HG02571 (cell line): ENCODE measurements around the gene LGR4.

Experiments used
- ATAC-seq: cut with Tn5 transposase; IDR thresholded peaks from one replicate; pipeline ENCODE4 v1.9.1; 2021; ENCODE audit warnings: mild to moderate bottlenecking, moderate library complexity; ENCODE audit not compliant: unreplicated experiment

The LGR4 gene

DNA sequence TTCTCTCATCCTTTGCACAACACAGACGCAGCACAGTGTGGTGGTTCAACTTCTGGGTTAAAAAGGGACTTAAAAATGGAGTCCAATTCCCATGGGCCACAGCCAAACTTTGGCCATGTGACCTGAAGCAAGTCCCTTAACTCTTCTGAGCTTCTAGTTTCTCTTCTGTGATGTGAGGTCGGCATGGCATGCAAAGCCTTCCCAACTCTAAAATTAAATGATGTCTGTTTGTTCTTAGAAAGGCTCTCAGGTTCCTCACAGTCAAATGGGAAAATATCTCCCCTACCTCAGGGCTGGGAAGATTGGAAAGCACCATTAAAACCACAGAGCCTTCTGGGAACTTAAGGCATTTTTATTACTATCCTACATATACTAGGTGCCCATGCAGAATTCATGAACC, 38.8 kb downstream of the LGR4 start:
- no peak for ATAC-seq

DNA sequence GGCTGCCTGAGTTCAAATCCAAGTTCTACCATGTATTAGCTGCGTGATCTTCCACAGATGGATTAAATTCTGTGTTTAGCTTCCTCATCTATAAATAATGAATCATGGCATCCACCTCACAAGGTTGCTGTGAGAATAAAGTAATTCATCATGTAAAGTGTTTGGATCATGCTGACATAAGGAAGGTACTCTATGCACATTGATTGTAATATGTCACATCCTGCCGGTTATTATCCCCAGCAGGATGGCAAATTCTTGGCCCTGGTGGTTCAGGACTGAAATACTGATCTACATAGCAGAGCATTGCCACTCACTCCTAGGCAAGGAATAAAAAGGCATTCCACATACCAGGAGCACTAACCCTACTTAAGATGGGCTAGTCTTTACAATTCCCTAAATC, 40.8 kb downstream of the LGR4 start:
- ATAC-seq = no peak

DNA sequence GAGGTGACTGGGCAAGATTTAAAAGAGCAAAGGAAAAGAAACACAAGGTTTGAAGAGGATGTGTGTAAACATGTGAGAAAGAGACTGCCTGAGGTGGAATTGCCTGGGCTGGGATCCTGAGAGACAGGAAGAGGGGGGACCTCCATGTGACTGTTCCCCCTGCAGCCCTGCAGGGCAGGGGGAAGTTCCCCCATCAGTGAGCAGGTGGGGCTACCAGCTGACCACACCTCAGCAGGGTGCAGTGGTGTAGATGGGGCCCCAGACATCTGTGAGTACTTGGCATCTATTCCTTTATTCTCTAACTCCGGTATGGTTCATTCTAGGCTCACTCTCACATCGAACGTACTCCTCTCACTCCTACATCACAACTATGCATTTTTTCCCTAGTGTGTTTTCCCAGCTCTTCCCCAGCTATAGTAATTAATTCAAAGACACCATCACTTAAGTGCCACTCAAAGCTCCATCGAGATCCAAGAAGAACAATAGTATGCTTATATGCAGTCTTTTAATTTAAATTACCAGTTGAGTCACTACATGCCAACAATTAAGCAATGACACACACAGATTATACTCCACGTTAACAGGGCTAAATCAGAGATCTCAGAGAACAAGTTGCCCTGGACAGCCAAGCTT, 42.7 kb downstream of the LGR4 start:
- ATAC-seq = no peak

DNA sequence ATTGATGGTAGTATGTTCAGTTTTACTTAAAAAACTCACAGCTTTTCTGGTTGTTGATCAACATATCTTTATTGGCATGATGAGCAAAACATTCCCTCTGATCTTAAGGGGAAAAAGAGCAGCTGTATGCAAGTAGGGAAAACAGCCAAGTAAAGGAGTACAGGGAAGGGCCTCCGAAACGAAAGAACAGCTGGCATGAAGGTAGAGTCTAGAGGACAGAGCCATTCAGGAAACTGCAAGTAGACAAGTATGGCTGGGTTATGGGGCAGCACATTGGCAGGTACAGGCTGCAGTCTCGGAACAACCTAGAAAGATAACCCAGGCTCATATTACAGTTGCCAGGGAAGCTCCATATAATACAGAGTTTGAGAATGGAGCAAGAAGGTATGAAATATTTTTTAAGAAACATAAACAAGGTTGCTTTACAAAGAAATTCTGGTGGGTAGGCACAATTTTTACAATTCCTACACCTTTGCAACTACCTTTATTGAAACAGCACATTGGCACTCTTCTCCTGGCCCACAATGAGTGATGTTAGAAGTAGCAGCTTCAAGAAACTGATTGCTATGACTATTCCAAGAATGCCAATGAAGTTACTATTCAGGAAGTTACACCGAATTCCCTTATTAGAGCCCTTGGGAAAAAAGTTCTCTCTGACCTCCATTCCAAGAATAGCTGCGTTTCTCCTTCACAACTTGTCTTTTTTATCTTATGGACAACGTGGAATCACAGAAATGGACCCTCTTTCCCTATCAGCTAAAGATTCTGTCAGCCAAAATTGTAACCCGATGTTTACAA, 45.2 kb downstream of the LGR4 start:
- ATAC-seq = no peak

DNA sequence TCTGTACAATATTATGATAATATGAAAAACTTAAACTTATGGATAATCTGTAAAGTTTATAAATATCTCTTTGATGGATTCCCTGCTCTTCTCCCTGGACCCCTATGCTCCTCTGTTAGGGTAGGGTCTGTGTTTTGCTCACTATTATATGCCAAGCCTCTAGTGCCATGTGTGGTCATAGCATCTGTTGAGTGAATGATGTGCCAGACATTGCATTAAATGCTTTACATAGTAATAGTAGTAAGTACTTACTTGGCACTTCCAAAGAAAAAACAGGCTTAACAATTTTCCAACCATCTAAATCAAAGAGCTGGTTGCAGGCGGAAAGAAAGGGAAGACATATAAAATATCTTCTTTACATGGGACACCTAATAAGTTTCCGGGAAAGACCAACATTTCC, 46.8 kb downstream of the LGR4 start:
- no peak for ATAC-seq

DNA sequence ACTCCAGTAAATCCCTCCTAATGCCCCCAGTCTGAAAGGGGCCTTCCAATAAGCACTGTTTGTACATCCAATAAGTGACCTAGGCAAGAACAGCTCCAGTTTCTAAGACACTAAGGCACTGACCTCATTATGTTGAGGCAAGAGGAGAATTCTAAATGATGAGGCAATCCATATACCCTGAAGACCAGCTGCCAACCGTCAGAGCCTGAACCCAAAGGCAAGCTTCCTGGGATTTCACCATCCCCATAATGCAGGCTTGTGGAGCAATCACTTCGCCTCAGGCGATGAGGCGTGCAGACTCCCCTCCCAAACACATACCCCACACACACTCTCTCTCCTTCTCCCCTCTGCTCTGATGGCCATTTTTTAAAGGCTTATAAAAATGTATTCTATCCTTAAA, 49.5 kb downstream of the LGR4 start:
- ATAC-seq = no peak

DNA sequence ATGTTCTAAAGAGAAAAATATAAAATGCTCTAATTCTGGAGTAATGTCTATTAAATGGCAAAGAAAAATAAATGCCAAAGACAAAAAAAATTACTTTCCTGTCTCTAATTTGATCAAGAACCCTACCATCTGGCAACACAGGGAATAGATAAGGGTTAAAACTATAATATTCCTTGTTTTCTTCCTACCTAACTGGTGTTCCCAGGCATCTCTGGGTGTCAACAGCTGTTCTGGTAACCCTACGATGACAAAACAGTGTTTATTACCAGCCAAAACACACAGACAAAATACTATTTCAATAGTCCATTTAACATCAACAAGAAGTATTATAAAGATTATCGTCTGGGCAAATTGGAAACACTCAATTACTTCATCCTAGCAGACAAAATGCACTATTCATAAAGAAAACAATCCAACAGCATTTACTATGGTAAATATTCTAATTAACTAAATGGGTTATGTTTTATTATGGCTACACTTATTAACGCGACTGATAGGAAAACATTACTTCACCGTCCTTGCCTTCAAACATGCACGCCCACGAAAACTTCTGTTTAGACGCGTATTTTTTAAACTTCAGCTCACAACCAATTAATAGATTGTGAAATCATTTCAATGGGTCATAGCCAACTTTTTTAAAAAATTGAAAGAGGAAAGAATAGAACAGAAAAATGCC, 50.6 kb downstream of the LGR4 start:
- no peak for ATAC-seq

DNA sequence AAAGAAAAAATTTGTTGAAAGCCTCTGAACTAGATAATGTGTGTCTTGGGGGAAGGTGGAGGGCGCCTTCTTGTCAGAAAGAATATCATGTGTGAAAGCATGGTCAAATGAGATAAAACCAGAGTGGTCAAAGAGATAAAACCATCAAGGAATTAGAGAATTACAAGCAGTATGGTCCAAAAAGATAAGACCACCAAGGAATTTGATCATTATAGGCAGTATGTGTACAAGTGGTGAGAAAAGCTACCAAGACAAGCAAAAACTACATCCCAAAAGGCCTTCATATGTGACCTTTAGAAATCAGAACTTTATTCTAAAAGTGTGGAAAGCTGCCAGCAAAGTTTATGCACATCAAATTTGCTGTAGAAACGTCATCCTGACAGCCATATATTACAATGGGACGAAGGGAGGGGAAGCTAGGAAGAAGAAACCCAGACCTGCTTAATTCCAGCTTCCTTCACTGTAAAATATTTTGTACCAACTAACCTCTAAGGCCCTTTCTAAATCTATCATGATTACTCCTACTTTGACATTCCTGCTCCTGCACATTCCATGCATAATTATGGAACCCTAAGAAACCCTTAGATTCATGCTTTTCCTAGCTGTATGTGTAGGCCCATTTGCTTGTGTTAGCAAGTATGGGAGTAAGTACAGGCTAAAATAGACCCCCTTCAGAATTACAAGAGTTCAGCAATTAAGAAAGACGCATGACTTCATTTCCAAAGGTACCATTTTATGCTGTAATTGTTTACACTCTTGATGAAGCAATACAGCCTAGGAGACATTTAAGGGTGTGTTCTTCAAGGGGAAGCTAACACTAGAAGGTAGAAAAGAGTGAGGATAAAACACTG, 51.6 kb downstream of the LGR4 start:
- ATAC-seq = no peak

DNA sequence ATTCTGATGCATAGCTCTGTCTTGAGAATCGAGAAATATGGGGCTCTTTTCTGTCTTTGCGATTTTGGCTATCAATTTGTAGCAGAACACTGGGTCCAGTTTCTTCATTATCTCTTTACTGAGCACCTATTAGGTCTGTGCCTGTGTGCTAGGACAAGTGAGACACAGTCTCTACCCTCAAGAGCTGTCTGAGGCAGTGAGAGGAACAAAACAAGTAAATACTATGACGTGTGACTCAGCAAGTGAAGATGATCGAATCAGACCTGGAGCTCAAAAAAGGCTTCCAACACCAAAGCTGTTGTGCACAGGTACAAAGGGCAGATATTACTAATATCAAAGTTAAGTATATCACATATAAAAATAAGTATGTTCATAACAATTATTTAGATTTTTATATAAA, 52.4 kb downstream of the LGR4 start:
- ATAC-seq = no peak

DNA sequence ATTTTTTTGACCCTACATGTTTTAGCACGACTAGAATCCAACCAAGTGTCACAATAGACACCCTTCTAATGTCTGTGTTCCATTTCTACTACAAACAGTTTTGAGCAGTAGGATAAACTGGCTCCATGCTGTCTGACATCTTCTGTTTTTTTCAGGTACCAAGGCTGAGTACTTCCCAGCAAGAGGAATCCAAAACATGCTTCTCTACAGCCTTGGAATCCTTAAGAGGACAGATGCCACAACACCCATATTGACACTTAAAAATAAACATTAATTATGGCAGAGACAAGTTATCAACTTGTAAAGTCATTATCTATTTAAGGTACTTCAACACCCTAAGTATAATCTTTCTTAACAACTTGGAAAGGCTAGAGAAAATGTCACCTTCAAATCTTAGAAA, 54.2 kb downstream of the LGR4 start:
- no peak for ATAC-seq

DNA sequence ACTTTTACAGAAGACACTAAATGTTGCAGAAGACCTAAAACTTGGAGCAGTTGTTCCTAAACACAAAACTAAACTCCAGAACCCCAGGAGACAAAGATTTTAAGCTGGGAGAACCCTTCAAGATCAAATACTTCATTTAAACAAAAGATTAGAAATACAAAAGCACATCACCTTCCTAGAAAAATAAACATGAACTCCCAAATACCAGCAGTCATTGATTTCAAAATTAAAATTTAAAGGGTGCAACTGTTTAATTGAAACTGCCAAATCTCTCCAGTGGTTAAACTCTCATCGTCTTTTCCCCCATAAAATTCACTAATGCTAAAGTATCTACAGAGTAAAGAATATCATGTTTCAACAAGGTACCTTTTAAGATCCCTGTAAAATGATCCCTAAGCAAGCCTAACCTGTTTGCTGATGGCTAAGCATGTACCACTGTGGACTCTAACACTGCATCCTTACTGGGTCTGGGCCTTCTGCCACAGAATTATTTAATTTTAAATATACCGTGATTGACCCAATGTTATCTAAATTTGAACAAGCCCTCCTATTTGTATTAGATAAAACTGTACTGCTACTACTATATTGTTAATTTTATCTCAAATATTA, 55.9 kb downstream of the LGR4 start:
- ATAC-seq = no peak

DNA sequence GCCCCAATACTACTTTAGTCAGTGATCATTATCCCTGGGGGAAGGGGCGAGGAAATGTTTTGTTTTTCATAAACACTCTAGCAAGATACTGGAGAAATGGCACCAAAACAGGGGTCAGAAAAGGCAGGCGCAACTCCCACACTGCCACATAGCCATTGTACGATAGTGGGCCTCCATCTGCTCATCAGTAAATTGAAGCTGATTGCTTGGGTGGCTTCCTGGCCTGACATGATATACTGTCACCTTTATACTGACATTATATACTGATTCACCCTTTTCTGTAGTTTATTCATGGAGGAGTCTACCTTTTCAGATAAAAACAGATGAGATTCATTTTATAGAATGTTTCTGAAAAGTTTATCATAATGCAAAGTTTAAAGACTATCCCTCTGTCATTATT, 57.9 kb downstream of the LGR4 start:
- ATAC-seq = no peak

DNA sequence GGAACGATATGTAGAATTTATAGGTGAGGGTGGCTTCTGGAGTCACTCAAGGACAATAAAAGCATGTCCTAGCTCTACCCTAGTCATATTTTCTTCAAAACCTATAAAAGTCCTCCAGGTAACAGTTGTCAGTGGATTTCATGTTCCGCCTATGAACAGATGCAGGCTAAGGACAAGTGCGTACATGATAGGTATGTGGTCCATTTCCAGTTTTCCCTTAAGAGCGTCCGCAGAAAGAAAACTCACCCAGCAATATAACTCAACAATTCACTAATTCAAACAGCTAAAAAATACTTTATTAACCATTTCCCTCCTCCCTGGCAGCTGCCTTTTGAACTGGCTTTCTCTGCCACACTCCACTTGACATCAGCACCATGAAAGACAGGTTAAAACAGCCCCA, 59.4 kb downstream of the LGR4 start:
- no peak for ATAC-seq

DNA sequence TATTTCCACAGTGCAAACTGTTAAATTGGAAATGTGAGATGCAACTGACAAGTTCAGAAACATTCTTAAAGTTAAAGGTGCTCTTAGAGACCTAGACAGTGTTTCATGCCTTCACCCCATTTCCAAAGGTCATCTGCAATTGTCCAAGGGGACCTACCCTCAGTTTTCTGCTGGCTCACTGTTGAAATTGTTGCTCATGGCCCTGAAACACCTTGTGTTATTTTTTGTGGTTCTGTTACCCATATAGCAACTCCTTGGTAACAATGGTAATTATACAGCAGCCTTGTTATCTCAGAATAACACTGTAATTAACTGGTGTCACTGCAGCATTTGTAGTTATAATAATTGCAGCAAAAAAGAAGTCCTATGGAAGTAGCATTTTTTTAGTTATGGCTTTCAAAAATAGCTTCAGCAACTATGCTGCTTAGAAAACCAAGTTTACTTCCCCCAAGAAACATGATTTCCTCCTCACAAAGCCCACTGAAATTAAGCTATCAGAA, 60.3 kb downstream of the LGR4 start:
- ATAC-seq = no peak

DNA sequence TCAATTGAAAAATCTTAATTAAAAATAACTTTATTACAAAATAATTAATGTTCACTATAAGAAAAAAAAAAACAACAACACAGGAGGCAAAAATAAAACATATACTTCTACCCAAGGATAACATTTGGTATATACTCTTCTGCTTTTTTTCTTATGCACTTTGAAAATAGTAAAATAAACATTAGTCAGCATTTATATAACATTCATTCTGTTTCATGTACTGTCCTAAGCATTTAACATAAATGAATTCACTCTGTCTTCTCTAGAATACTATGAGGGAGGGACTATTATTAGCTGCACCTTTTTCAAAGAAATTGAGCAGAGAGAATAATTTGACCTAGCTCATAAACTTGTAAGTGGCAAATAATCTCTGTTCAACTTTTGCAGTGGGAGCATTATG, 61.3 kb downstream of the LGR4 start:
- no peak for ATAC-seq

DNA sequence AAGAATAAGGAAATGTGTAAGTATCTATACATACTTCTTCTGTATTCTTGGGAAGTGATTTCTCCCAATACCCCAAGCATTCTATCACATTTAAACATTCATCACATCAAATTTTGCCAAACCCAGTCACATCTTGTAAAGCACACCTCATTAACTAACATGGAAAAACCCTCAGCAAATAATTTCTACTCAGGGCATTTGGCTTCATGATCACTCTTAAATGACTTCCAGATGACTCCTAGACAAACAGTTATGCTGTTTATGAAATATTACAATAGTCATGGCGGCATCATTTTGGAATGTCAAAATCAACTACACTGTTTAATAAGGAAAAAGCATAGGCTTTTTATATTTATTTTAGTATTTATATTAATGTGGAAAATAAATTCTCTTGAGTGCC, 62.3 kb downstream of the LGR4 start:
- no peak for ATAC-seq

DNA sequence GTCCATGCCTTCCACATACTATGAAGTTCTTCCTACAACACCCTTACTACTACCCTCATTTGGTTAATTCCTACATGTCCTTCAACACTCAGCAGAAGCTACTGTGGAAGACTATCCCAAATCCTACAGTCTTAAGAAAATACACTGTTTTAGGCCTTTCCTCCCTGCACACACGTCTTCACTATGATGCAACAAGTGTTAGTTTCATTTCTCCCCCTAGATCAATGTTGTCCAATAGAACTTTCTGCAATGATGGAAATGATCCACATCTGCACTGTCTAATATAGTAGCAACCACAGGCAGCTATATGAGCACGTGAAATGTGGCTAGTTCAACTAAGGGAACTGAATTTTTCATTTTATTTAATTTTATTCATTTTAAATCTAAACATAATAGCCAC, 62.8 kb downstream of the LGR4 start:
- no peak for ATAC-seq

DNA sequence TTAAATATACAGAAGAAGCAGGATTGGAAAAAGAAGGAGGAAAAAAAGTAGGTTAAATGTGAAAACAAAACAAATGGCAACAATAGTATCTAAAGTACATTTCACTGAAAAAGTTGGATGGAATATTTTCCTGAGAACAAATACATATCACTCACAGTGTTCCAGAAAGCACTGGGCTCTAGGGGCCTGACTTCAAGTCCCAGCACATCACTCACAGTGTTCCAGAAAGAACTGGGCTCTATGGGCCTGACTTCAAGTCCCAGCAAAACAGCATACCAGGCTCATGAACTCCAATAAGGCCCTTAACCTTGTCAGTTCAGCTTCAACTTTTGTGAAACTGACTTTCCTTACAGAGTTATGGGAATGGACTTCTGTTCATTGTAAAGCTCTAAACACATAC, 63.5 kb downstream of the LGR4 start:
- no peak for ATAC-seq

DNA sequence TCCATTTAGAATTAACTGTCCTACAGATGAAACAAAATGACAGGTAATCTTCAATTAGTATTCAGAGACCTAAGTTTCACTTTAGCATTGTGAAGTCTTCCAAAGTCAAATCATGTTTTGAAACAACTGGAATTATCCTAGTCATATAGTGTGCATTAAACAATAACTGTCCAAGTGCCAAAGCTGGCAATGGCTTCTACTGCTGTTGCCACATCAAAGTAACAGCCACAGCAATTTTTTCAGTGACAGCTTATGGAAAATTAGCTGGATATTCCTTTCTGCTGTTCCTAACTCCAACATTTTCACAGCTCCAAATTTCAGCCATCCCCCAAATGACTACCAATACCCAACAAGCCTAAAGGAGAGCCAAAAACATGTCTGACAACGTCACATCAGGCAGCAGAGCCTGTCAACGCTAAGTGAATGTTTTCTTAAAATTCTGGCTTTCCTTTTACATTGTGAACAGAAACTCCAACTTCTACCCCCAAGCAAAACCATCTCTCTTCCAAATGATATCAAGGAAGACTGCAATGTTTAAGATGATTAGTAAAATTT, 64.3 kb downstream of the LGR4 start:
- ATAC-seq = no peak
